ENCODE results near the gene RNF169. TPM values are rescaled to one million over a fixed set of nuclear protein-coding genes. Genes with fewer than 3 reads are reported as not detected.

The RNF169 gene
- total RNA-seq, 1 experiment from 2014 or later = 19.7 TPM

- CTCF ChIA-PET = no interaction called here
- no peak overlapping the region for H3K27ac ChIP-seq (ENCODE audit: low read depth, low read length, poor library complexity, severe bottlenecking)
- TF ChIP-seq CTCF (conservative IDR thresholded peaks at IDR 0.05; ENCODE audit: low read depth, low read length) (no peak), EZH2 (IDR thresholded peaks at IDR 0.05; ENCODE audit: borderline replicate concordance, low read depth, low read length, poor library complexity, severe bottlenecking) (no peak)
- no peaks in the 10 kb centered on the region for H3K4me1 ChIP-seq (ENCODE audit: insufficient read depth, low read length, poor library complexity, severe bottlenecking)
- intact Hi-C loops (cut with micrococcal nuclease; ENCODE audit: unreplicated experiment) = no loop called here
- POLR2A ChIA-PET (ENCODE audit: low non-redundant PET) = no interaction called here
- no peak overlapping the region for H3K4me3 ChIP-seq (ENCODE audit: low read depth, low read length, poor library complexity, severe bottlenecking)
- BruUV-seq (replicated peaks) = no TSS peak
- H3K9me3 ChIP-seq (ENCODE audit: low read depth, low read length, poor library complexity, severe bottlenecking) = no peaks in the 10 kb centered on the region
- no peak for DNase-seq (ENCODE audit: low spot score)
- no peaks in the 10 kb centered on the region for H3K27me3 ChIP-seq (replicated peaks; ENCODE audit: insufficient read depth, low read depth, low read length, poor library complexity)
- H3K36me3 ChIP-seq (ENCODE audit: insufficient read depth, low read length, poor library complexity, severe bottlenecking) = peaks cover 4% of the 10 kb centered on the region
Observed at GRCh38 chr11:74847895-74848294, 99.2 kb downstream of the RNF169 start.

GRCh38 chr11:74849525-74850391 is 101.1 kb downstream of the RNF169 start:
- no peak for DNase-seq (ENCODE audit: low spot score)
- H3K27me3 ChIP-seq (replicated peaks; ENCODE audit: insufficient read depth, low read depth, low read length, poor library complexity) = no peaks in the 10 kb centered on the region
- no peaks in the 10 kb centered on the region for H3K36me3 ChIP-seq (ENCODE audit: insufficient read depth, low read length, poor library complexity, severe bottlenecking)
- ChIA-PET POLR2A (ENCODE audit: low non-redundant PET) (interaction anchor here (0.5 kb wide), 1 partner anchor 915 kb away, joined by 4 read pairs; no protein-coding TSS in a partner anchor), CTCF (no interaction called here)
- intact Hi-C loops (cut with micrococcal nuclease; ENCODE audit: unreplicated experiment) = no loop called here
- H3K9me3 ChIP-seq (ENCODE audit: low read depth, low read length, poor library complexity, severe bottlenecking) = no peaks in the 10 kb centered on the region
- BruUV-seq (replicated peaks) = no TSS peak
- no peaks in the 10 kb centered on the region for H3K4me1 ChIP-seq (ENCODE audit: insufficient read depth, low read length, poor library complexity, severe bottlenecking)
- no peak overlapping the region for H3K27ac ChIP-seq (ENCODE audit: low read depth, low read length, poor library complexity, severe bottlenecking)
- H3K4me3 ChIP-seq (ENCODE audit: low read depth, low read length, poor library complexity, severe bottlenecking) = no peak overlapping the region
- TF ChIP-seq EZH2 (IDR thresholded peaks at IDR 0.05; ENCODE audit: borderline replicate concordance, low read depth, low read length, poor library complexity, severe bottlenecking) (no peak), CTCF (conservative IDR thresholded peaks at IDR 0.05; ENCODE audit: low read depth, low read length) (no peak)

GRCh38 chr11:74853223-74853622 is 104.6 kb downstream of the RNF169 start:
- no peak for TF ChIP-seq CTCF (conservative IDR thresholded peaks at IDR 0.05; ENCODE audit: low read depth, low read length)
- no peak for TF ChIP-seq EZH2 (IDR thresholded peaks at IDR 0.05; ENCODE audit: borderline replicate concordance, low read depth, low read length, poor library complexity, severe bottlenecking)
- POLR2A ChIA-PET (ENCODE audit: low non-redundant PET) = no interaction called here
- CTCF ChIA-PET = no interaction called here
- Histone ChIP-seq H3K27me3 (replicated peaks; ENCODE audit: insufficient read depth, low read depth, low read length, poor library complexity) (no peaks in the 10 kb centered on the region), H3K4me1 (ENCODE audit: insufficient read depth, low read length, poor library complexity, severe bottlenecking) (no peaks in the 10 kb centered on the region), H3K27ac (ENCODE audit: low read depth, low read length, poor library complexity, severe bottlenecking) (no peak overlapping the region), H3K36me3 (ENCODE audit: insufficient read depth, low read length, poor library complexity, severe bottlenecking) (peaks cover 4% of the 10 kb centered on the region), H3K9me3 (ENCODE audit: low read depth, low read length, poor library complexity, severe bottlenecking) (no peaks in the 10 kb centered on the region), H3K4me3 (ENCODE audit: low read depth, low read length, poor library complexity, severe bottlenecking) (no peak overlapping the region)
- no TSS peak for BruUV-seq (replicated peaks)
- no peak for DNase-seq (ENCODE audit: low spot score)
- intact Hi-C loops (cut with micrococcal nuclease; ENCODE audit: unreplicated experiment) = no loop called here
